ENCODE measurements around the gene INPP5K. TPM values are rescaled to one million over a fixed set of nuclear protein-coding genes. Genes with fewer than 3 reads are reported as not detected.

Gene INPP5K
- total RNA-seq, 1 experiment from 2014 or later, result 29.4 TPM

GRCh38 chr17:1496869-1497268, 19.5 kb downstream of the INPP5K start:
- Histone ChIP-seq H2AK5ac (ENCODE audit: insufficient read length, low read length) (no peak overlapping the region), H4K91ac (ENCODE audit: insufficient read length, low read depth, low read length) (no peak overlapping the region), H3K14ac (ENCODE audit: insufficient read depth, low read length) (no peak overlapping the region), H2BK120ac (ENCODE audit: low read depth, low read length, poor library complexity, severe bottlenecking) (no peak overlapping the region), H3T11ph (ENCODE audit: low read length) (no peak overlapping the region), H3K27ac (ENCODE audit: insufficient read length, low read depth, low read length) (no peak overlapping the region), H3K9me3 (ENCODE audit: control insufficient read depth, low read depth, low read length) (no peaks in the 10 kb centered on the region), H3K4me2 (ENCODE audit: insufficient read depth, insufficient read length, low read length) (no peak overlapping the region), H4K5ac (ENCODE audit: insufficient read length, low read depth, low read length) (no peak overlapping the region), H2BK20ac (ENCODE audit: low read depth, low read length, poor library complexity, severe bottlenecking) (no peak overlapping the region), H4K20me1 (ENCODE audit: control insufficient read depth, insufficient read depth, insufficient read length) (no peaks in the 10 kb centered on the region), H3K79me2 (ENCODE audit: insufficient read depth, low read length) (no peaks in the 10 kb centered on the region), H3K56ac (ENCODE audit: insufficient read length, low read depth, low read length) (no peak overlapping the region), H2AFZ (ENCODE audit: low read length) (no peak overlapping the region), H3K27me3 (ENCODE audit: insufficient read depth, low read length) (no peaks in the 10 kb centered on the region), H4K8ac (replicated peaks; ENCODE audit: insufficient read length, low read depth, low read length) (no peak overlapping the region), H3K18ac (ENCODE audit: insufficient read length, low read depth, low read length) (no peak overlapping the region), H3K23ac (ENCODE audit: insufficient read length, low read depth, low read length) (no peak overlapping the region), H3K23me2 (ENCODE audit: insufficient read length, low read depth, low read length, poor library complexity, severe bottlenecking) (peaks cover 7% of the 10 kb centered on the region), H2BK12ac (ENCODE audit: insufficient read length, low read depth, low read length) (no peak overlapping the region), H2BK15ac (ENCODE audit: low read depth, low read length) (no peak overlapping the region), H3K79me1 (ENCODE audit: insufficient read depth, low read depth, low read length, poor library complexity, severe bottlenecking) (no peaks in the 10 kb centered on the region), H3K4ac (ENCODE audit: low read depth, low read length) (no peak overlapping the region), H3K9ac (ENCODE audit: extremely low read depth, insufficient read length, low read length) (no peak overlapping the region), H2BK5ac (ENCODE audit: insufficient read length, low read length) (no peak overlapping the region), H3K4me1 (ENCODE audit: insufficient read depth, low read length) (no peaks in the 10 kb centered on the region)
- no CpG with 5 or more reads among the region's 14 CpGs for WGBS (ENCODE audit: extremely low coverage, insufficient read length, low lambda C conversion rate)
- no peaks in the 10 kb centered on the region for H3K27me3 Mint-ChIP-seq (ENCODE audit: low read depth)
- H3K36me3 Mint-ChIP-seq (ENCODE audit: insufficient read depth in 1 of 3, low read depth in 3 of 3), result peaks cover 0 to 14% (median 3%) of the 10 kb centered on the region in 3 experiments; a peak in 4 of 7 replicates
- H3K9me3 Mint-ChIP-seq, result no peaks in the 10 kb centered on the region
- no peak for TF ChIP-seq CTCF (conservative IDR thresholded peaks at IDR 0.05)
- H3K4me1 Mint-ChIP-seq, result peaks cover 5 to 11% of the 10 kb centered on the region in 2 experiments; a peak in 3 of 4 replicates
- H3K27ac Mint-ChIP-seq, result no peak overlapping the region
- no peak overlapping the region for H3K4me3 Mint-ChIP-seq
- DNase-seq, result no peak

Data from H9 (cell line).